Activated T-helper 1 cell treated with anti-CD3 and anti-CD28 coated beads, Interleukin-2, amount 50 U/mL, for 16 hours (primary cell): ENCODE data around the gene EPC2.
"Not testable (repeated sequence)": the region's sequence is repeated elsewhere in the genome, so short reads cannot be mapped to it uniquely, and the experiment has no call there.

ENCODE experiments used
- DNase-seq, 2 donors: peaks; one replicate each; pipeline ENCODE4 v3.0.0-alpha.2; 2020; ENCODE audit warnings: low read depth in 1 of 2, low spot score in 1 of 2

Gene EPC2

DNA sequence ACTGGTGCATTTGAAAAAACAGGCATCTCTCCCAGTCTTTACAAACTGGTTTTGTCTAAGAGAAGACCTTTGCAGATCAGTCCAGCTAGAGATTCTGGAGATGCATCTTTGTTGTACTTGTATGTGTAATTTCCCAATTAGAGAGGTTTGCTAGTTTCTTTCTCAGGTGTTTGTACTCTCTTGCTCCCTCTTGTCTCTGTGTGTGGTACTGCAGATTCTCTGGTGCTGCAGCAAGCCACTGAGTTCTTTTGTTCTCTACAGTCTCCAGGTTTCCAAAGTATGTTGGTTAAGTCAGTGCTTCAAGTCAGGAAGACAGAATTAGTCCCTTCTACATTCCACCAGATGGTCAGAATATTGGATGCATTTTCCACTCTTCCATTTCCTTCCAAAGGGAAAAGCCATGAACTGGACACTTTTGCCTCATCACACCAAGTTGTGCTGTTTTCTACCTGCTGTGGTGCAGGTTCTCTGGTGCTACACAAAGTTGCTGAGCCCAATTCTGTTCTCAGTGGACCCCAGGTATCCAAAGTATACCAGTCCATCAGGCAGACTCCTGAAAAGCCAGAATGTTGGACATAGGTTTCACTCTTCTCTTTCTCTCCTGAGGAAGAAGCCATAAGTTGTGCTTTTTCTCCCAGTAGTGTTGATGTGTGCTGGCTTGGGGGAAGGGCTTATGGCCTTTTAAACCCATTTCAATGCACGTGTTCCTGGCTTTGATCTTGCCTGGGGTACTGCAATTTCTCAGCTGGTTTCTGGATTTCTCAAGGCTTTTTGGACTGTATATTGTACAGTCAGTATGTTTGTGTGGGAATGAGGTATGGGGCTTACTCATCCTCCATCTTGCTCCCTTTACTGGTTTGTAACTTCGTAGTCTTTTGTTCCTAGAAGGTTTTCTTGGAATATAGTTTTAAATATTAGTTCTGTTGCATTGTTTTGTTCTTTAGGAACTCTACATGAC lies 29.8 kb downstream of the EPC2 start:
- DNase-seq = no peak

DNA sequence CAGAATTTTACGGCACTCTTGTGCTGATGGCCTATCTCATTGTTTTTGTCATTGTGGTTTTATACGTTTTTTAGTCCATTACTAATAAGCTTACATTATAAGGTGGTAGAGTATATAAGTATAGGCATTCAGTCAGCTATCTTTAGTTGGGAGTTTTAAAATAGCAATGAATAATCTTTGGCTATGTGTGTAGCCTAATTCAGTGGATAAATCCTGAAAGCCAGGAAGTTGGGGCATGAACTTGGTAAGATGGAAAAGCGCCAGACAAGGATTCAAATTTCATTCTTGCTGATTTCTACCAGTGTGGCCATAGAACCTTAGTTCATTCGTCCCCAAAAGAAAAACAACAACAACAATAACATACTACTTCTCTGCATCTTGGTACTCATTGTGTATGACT lies 31.2 kb downstream of the EPC2 start:
- DNase-seq = no peak

DNA sequence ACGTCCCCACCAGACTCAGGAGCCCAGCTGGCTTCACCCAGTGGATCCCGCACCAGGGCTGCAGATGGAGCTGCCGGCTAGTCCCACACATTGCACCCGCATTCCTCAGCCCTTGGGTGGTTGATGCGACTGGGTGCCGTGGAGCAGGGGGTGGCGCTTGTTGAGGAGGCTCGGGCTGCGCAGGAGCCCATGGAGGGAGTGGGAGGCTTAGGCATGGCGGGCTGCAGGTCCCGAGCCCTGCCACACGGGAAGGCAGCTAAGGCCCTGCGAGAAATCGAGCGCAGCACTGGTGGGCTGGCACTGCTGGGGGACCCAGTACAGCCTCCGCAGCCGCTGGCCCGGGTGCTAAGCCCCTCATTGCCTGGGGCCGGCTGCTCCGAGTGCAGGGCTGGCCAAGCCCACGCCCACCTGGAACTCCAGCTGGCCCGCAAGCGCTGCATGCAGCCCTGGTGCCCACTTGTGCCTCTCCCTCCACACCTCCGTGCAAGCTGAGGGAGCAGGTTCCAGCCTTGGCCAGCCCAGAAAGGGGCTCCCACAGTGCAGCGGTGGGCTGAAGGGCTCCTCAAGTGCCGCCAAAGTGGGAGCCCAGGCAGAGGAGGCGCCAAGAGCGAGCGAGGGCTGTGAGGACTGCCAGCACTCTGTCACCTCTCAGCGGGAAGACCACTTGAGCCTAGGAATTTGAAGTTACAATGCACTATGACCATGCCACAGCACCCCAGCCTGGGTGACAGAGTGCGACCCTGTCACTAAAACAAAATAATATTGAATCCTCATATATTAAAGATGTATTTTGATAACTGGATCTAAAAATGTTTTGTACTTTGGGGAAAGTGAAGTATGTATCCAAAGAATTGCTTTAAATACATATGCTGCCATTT lies 34.0 kb downstream of the EPC2 start:
- DNase-seq = not testable (repeated sequence)

DNA sequence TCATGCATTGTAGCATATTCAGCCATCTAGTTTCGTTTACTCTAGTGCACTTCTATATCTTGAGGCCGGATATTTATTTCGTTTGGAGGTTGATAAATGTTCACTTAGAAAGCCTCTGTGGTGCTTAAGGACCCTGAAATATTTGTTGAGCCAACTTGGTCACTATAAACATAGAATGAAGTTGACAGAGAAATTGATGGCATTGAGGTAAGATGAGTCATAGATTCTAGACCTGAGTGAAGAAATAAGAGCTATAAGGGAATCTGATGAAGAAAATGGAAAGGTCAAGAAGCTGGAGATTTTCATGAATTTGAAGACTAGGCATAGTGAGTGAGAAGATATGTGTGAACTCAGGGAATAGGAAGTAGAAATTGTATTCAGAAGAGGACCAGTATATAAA lies 35.9 kb downstream of the EPC2 start:
- no peak for DNase-seq

DNA sequence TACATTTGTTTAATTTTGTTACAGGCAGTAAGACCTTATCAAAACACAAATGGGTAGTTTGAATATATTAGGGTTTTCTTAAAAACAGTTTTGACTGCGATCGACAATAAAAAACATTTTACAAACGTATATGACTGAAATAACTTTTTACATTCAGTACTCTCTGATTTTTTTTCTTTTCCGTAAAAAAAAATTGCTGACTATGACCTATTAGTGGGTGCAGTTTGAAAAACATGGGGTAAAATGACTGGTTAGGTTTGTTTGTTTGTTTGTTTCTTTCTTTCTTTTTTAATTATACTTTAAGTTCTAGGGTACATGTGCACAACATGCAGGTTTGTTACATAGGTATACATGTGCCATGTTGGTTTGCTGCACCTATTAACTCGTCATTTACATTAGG lies 36.9 kb downstream of the EPC2 start:
- no peak for DNase-seq

DNA sequence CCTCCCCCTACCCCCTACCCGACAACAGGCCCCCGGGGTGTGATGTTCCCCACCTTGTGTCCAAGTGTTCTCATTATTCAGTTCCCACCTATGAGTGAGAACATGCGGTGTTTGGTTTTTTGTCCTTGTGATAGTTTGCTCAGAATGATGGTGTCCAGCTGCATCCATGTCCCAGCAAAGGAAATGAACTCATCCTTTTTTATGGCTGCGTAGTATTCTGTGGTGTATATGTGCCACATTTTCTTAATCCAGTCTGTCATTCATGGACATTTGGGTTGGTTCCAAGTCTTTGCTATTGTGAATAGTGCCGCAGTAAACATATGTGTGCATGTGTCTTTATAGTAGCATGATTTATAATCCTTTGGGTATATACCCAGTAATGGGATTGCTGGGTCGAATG lies 37.3 kb downstream of the EPC2 start:
- not testable (repeated sequence) for DNase-seq

DNA sequence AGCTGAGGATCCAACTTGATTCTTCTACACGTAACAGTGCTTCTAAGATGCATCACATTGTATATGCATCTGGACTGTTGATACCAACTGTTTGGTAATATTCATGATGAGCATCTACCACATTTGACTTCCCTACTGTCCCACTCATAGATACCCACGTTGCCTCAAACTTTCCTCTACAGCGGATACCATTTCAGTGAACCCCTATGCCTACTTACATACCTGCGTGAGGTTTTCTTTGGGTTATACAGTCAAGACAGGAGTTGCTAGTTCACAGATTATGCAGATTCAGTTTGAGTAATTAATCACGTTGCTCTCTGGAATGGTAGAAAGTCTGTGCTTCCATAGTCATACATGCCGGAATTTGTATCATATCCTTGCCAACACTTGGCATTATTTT lies 40.0 kb downstream of the EPC2 start:
- DNase-seq = no peak

DNA sequence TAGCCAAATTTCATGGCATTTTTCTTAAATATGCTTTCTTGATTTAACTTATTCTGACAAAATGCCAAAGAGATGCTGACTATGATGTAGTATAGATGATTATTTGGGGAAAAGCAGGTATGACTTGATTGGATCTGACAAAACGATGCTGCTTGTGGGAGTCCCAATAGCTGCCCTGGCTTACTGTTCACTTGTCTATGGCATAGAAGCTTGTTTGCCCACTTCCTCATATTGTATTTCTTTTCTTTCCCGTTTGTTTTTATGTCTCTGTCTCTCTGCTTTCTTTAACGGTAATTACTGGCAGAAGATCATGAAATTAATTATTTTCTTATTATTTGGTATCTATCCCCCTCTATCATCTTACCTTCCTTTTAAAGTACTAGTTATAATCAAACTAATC lies 43.0 kb downstream of the EPC2 start:
- DNase-seq = no peak

DNA sequence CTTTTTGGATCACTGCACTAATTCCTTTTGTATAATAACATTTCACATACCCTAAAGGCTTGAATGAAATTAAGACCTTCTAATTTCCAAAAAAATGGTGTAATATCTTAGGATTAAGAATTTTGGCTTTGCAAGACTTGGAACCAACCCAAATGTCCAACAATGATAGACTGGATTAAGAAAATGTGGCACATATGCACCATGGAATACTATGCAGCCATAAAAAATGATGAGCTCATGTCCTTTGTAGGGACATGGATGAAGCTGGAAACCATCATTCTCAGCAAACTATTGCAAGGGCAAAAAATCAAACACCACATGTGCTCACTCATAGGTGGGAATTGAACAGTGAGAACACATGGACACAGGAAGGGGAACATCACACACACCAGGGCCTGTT lies 43.5 kb downstream of the EPC2 start:
- not testable (repeated sequence) for DNase-seq

DNA sequence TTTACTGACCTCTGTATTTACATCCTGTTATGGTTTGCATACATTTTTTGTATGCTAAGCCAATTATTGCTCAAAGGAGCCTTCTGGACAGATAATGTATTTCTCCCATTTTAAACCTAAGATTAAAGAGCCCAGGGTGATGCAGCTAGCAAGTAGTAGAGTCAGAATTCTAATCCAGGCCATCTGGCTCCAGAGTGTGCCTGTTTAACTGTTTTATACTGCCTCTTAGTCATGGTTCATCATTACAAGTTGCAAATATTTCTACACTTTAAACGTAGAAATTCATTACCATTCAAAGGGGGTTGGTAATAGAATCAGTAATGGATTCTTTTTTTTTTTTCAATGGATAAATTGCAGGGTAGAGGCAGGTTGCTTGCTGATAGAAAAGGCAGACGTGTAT lies 52.4 kb downstream of the EPC2 start:
- DNase-seq = no peak

DNA sequence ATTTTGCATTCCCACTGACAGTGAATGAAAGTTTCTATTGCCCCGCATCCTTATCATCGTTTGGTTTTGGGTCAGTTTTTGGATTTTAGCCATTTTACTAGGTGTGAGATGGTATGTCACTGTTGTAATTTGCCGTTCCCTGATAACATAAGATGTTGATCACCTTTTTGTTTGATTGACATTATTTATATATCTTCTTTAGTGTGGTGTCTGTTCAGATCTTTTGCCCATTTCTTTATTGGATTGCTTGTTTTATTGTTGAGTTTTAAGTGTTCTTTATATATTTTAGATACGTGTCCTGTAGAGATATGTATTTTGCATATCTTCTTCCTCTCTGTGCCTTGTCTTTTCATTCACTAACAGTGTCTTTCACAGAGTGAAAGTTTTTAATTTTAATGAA lies 55.3 kb downstream of the EPC2 start:
- no peak for DNase-seq

DNA sequence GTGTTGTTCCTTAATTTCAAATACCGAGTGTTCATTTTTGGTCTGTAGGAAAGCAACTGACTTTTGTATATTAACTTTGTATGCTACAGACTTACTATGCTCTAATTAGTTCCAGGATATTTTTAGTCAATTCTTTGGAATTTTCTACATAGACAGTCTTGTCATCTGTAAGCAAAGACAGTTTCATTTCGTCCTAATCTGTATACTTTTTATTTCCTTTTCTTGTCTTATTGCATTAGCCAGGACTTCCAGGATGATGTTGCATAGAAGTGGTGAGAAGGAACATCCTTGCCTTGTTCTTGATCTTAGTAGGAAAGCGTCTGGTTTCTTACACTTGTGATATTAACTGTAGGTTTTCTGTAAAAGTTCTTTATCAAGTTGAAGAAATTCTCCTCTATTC lies 56.5 kb downstream of the EPC2 start:
- no peak for DNase-seq

DNA sequence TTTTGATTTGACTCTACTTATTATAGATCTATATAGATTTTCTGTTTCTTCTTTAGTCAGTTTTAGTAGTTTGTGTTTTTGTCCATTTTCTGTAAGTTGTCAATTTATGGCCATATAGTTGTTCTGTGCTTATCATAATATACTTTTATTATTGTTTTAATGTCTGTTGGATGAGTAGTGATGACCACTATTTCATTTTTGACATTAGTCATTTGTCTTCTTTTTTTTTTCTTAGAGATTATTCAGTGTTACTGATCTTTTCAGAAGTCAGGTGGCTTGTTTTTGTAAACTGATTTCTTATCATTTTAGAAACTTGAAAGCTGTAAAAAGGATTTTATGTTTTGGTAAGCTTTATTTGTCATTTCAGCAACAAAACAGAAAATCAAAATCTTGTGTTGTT lies 57.3 kb downstream of the EPC2 start:
- DNase-seq = no peak

DNA sequence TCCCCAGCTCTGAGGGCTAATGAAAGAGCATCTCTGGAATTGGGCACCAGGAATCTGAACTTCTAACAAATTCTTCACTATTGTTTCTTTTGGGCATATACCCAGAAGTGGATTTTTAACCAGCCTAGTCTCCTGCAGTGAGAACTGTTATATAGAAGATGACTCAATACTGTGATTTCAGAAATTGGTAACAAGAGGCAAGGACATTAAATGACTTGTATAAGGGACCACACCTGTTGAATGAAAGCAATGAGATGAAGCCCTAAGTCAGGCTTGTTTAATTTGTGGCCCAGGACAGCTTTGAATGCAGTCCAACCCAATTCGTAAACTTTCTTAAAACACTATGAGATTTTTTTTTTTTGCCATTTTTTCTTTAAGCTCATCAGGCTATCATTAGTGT lies 57.9 kb downstream of the EPC2 start:
- DNase-seq = no peak

DNA sequence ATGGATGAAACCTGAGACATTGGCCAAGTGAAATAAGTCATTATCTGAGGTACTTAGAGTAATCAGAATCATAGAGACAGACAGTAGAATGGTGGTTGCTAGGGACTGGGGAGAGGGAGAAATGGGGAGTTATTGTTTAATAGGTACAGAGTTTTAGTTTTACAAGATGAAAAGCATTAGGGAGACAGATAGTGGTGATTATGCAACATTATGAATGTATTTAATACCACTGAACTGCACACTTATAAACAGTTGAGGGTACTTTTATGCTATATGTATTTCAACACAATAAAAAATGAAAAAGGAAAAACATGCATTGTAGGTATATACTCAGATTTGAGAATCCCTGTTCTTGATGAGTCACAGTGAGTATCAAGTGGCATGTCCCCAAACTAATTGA lies 59.7 kb downstream of the EPC2 start:
- DNase-seq = no peak

DNA sequence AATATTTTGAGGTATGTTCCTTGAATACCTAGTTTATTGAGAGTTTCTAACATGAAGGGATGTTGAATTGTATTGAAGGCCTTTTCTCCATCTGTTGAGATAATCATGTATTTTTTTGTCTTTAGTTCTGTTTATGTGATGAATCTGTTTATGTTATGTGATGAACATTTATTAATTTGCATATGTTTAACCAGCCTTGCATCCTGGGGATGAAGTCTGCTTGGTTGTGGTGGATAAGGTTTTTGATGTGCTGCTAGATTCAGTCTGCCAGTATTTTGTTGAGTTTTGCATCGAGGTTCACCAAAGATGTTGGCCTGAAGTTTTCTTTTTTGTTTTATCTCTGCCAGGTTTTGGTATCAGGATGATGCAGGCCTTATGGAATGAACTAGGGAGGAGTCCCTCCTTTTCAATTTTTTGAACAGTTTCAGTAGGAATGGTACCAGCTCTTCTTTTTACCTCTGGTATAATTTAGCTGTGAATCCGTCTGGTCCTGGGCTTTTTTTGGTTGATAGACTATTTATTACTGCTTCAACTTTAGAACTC lies 71.9 kb downstream of the EPC2 start:
- no peak for DNase-seq

DNA sequence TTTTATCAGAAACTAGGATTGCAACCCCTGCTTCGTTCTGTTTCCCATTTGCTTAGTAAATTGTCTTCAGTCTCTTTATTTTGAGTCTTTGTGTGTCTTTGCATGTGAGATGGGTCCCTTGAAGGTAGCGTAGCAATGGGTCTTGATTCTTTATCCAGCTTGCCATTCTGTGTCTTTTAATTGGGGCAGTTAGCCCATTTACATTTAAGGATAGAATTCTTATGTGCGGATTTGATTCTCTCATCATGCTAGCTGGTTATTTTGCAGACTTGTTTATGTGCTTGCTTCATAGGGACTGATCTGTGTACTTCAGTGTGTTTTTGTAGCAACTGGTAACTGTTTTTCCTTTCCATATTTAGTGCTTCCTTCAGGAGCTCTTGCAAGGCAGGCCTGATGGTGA lies 73.5 kb downstream of the EPC2 start:
- no peak for DNase-seq

DNA sequence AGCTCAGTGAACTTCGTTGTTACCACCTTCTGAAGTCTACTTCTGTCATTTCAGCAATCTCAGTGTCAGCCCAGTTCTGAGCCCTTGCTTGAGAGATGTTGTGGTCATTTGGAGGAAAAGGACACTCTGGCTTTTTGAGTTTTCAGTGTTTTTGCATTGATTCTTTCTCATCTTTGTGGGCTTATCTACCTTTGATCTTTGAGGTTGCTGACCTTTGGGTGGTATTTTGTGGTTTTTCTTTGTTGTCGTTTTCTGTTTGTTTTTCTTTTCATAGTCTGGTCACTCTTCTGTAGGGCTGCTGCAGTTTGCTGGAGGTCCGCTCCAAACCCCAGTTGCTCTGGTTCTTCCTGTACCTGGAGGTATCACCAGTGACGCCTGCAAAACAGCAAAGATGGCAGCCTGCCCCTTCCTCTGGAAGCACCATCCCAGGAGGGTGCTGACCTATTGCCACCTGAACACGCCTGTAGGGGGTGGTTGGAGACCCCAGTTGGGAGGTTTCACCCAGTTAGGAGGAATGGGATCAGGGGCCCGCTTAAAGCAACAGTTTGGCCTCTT lies 74.7 kb downstream of the EPC2 start:
- no peak for DNase-seq

DNA sequence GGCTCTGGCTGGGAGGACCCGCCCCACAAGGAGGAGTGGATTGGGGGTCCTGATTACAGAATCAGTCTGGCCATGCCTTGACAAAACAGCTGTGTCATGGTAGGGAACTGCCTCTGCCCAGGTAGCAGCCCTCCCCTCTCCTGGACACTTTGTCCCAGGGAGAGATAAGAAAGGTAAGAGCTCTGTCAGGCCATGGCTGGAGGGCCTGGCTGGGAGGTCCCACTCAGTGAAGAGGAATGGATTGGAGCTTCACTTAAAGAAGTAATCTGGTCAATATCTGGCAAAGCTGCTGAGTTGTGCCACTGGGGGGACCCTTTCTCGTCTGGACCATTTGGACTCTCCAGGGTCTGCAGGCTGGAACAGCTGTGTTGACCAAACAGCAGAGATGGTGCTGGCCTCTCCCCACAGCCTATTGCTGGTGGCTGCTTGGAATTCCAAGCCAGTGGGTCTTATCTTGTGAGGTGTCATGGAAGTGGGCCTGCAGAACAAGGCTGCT lies 75.4 kb downstream of the EPC2 start:
- DNase-seq = no peak

DNA sequence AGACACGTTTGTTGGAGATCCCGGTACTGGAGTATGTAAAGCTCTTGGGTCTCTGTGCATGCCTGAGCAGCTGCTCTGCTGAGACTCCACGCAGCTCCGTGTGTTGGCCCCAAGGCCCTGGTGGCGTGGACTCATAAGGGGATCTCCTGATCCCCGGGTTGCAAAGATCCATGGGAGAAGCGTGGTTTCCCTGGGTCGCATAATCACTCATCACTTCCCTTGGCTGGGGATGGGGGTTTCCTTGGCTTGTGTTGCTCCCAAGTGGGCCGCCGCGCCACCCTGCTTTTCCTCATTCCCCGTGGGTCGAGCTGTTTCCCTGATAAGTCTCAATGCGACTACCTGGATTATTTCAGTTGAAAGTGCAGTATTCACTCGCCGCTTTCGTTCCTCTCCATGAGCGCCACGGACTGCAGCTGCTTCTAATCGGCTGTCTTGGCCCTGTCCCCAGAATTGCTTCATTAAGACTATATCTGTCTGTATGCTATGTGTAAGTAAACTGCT lies 76.0 kb downstream of the EPC2 start:
- DNase-seq = no peak

DNA sequence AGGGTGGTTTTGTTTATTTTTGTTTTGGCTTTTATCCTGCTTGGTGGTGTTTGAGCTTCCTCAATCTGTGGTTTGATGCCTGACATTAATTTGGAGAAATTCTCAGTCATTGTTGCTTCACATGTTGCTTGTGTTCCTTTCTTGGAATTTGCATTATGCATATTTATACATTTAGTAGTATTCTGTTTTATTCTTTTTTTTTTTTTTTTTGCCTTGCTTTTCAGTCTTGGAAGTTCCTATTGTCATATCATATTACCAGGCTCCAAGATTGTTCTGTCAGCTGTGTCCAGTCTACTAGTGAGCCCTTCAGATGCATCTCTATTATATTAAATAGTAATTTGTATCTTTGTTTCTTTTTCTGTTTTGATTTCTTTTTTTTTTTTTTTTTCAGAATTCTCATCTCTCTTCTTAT lies 77.0 kb downstream of the EPC2 start:
- DNase-seq = no peak
